ENCODE data around the gene LYZL2. TPM values are rescaled to one million over a fixed set of nuclear protein-coding genes. Genes with fewer than 3 reads are reported as not detected.
"Not testable (repeated sequence)": the region's sequence is repeated elsewhere in the genome, so short reads cannot be mapped to it uniquely, and the experiment has no call there.

The LYZL2 gene
- total and polyA plus RNA-seq, 2 donors, result not detected

GRCh38 chr10:30651470-30652397, 22.2 kb upstream of the LYZL2 start:
- H3K4me1 ChIP-seq (ENCODE audit: insufficient read depth); DNase-seq (ENCODE audit: extremely low spot score); H3K36me3 ChIP-seq (ENCODE audit: insufficient read depth); H3K27ac ChIP-seq (ENCODE audit: low read depth); H3K4me3 ChIP-seq (ENCODE audit: low read depth, low read length): not testable (repeated sequence)
- 76% methylated on average over 9 of the region's 10 CpGs for WGBS

DNA sequence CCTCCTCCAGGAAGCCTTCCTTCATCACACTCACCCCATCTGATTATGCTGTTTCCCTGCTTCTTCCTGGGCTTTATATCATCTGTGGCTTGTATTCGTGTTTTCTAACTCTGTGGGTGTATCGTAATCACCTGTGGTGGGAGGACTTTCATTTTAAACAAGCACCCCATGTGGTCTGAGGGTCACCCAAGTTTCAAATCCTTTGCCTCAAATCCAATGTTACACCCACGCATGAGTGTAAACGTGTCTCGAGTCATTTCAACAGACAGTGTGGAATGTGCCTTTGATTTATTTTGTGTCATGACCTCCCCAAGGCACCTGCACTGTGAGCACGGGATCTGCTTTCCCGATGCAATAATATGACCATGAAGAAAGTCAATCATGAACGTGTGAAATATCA, 17.5 kb upstream of the LYZL2 start:
- Histone ChIP-seq H3K4me1 (ENCODE audit: insufficient read depth) (no peaks in the 10 kb centered on the region), H3K36me3 (ENCODE audit: insufficient read depth) (no peaks in the 10 kb centered on the region), H3K4me3 (ENCODE audit: low read depth, low read length) (no peak overlapping the region), H3K27ac (ENCODE audit: low read depth) (no peak overlapping the region)
- 72% methylated on average over 8 of the region's 8 CpGs for WGBS
- DNase-seq (ENCODE audit: extremely low spot score), result no peak

GRCh38 chr10:30645340-30645827, 15.8 kb upstream of the LYZL2 start:
- Histone ChIP-seq H3K27ac (ENCODE audit: low read depth) (no peak overlapping the region), H3K4me3 (ENCODE audit: low read depth, low read length) (no peak overlapping the region), H3K36me3 (ENCODE audit: insufficient read depth) (no peaks in the 10 kb centered on the region), H3K4me1 (ENCODE audit: insufficient read depth) (no peaks in the 10 kb centered on the region)
- no peak for DNase-seq (ENCODE audit: extremely low spot score)
- 10% methylated on average over 15 of the region's 15 CpGs for WGBS

GRCh38 chr10:30644408-30644861, 14.9 kb upstream of the LYZL2 start:
- H3K4me1 ChIP-seq (ENCODE audit: insufficient read depth); H3K4me3 ChIP-seq (ENCODE audit: low read depth, low read length); DNase-seq (ENCODE audit: extremely low spot score); H3K27ac ChIP-seq (ENCODE audit: low read depth); H3K36me3 ChIP-seq (ENCODE audit: insufficient read depth): not testable (repeated sequence)
- WGBS, result 54% methylated on average over 5 of the region's 5 CpGs

DNA sequence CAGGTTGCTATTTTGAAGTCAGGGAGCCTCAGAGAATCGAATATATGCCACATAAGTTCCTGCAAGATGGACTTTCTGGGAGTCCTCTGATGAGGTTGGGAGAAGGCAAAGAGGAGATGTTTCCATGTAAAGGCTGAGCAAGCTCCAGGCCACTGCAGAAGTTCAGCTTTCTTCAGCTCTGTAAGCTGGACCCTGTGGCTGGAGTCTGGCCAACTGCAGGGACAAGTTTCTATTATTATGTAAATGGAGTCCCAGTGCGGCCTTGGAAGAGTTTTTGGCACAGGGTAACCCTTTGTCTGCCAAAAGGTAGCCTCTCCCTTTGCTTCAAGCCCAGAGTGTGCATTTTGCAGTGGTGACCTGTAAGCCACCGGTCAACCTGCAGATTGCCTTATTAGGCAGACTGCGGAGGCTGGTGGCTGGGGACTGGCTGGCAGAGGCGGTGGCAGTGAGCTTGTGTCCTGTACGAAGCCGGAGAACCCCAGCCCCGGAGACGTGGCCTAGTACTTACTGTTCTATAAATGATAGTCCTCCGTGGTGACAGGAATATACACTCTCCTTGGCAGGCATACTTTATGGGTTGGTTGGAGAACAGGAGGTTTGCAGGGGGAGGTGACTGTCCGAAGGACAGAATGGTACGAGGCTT, 14.1 kb upstream of the LYZL2 start:
- not testable (repeated sequence) for H3K4me3 ChIP-seq (ENCODE audit: low read depth, low read length); DNase-seq (ENCODE audit: extremely low spot score); H3K36me3 ChIP-seq (ENCODE audit: insufficient read depth); H3K27ac ChIP-seq (ENCODE audit: low read depth); H3K4me1 ChIP-seq (ENCODE audit: insufficient read depth)
- WGBS, result 42% methylated on average over 12 of the region's 12 CpGs

DNA sequence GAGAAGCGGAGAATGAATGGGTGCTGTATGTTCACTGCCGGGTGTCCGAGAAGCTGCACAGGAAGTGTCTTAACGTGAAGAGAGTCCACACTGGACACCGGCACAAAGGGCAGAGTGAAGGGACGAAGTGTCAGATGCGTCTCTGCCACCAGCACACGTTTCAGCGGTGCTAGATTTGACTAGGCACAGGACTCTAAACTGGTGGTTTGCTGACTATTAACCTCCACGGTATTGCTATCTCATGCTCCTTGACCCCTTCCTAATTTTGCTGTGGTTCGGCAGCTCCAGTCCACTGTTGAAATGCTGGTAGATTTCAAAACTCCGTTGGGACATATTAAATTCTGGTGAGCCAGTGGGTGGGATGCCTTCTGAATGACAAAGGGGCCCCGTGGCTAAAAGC, 13.3 kb upstream of the LYZL2 start:
- not testable (repeated sequence) for H3K4me3 ChIP-seq (ENCODE audit: low read depth, low read length); DNase-seq (ENCODE audit: extremely low spot score); H3K27ac ChIP-seq (ENCODE audit: low read depth); H3K4me1 ChIP-seq (ENCODE audit: insufficient read depth); H3K36me3 ChIP-seq (ENCODE audit: insufficient read depth)
- WGBS, result 73% methylated on average over 10 of the region's 13 CpGs

GRCh38 chr10:30639946-30640786, 10.6 kb upstream of the LYZL2 start:
- no peak for DNase-seq (ENCODE audit: extremely low spot score)
- Histone ChIP-seq H3K27ac (ENCODE audit: low read depth) (no peak overlapping the region), H3K36me3 (ENCODE audit: insufficient read depth) (no peaks in the 10 kb centered on the region), H3K4me1 (ENCODE audit: insufficient read depth) (no peaks in the 10 kb centered on the region), H3K4me3 (ENCODE audit: low read depth, low read length) (no peak overlapping the region)
- 44% methylated on average over 6 of the region's 6 CpGs for WGBS

DNA sequence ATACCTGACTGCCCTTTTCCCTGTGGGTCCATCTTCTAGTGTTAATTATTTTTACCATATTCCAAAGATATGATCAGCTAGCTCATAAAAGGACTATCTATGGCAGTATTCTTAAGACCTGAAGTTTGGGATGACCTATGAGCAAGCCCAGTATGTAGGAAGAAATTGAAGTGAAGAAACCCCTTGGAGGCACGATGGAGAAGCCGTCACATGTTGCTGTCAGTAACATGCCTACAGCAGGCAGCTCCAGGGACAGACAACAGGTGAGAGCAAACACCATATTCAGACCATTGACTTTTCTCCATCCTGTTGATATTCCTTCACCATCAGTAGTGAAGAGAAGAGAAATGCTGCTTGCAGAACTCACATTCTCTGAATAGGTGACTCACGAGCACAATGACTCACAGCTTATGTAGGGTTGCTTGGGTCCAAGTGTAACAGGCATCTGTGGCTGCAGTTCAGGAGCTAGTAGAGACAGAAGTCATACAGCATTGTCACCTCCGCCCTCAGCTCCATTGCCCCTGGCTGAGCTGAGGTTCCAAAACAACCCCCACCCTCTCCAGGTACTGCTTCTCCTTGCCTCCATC, 8.4 kb upstream of the LYZL2 start:
- Histone ChIP-seq H3K4me3 (ENCODE audit: low read depth, low read length) (no peak overlapping the region), H3K36me3 (ENCODE audit: insufficient read depth) (no peaks in the 10 kb centered on the region), H3K27ac (ENCODE audit: low read depth) (no peak overlapping the region), H3K4me1 (ENCODE audit: insufficient read depth) (no peaks in the 10 kb centered on the region)
- DNase-seq (ENCODE audit: extremely low spot score), result no peak
- 84% methylated on average over 4 of the region's 4 CpGs for WGBS

DNA sequence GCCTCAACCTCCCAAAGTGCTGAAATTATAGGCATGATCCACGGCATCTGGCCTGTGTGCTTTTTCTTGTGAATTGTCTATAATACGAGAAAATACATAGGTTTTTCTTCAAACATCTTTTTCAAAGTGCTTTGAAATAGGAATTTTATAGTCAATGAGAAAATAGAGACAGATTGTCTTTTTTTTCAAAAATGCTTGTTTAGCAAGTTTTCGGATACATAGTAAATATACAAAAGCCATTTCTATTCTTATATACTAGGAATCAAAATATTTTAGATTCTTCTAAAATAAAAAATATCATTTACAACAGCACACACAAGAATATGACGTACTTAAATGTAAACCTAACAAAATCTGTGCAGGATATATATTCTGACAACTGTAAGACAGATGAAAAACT, 1.6 kb upstream of the LYZL2 start:
- WGBS, result 80% methylated on average over 4 of the region's 4 CpGs
- no peaks in the 10 kb centered on the region for H3K4me1 ChIP-seq (ENCODE audit: insufficient read depth)
- no peak for DNase-seq (ENCODE audit: extremely low spot score)
- H3K36me3 ChIP-seq (ENCODE audit: insufficient read depth), result no peaks in the 10 kb centered on the region
- no peak overlapping the region for H3K4me3 ChIP-seq (ENCODE audit: low read depth, low read length)
- no peak overlapping the region for H3K27ac ChIP-seq (ENCODE audit: low read depth)

GRCh38 chr10:30630571-30630970, 1.0 kb upstream of the LYZL2 start:
- Histone ChIP-seq H3K4me3 (ENCODE audit: low read depth, low read length) (no peak overlapping the region), H3K36me3 (ENCODE audit: insufficient read depth) (no peaks in the 10 kb centered on the region), H3K4me1 (ENCODE audit: insufficient read depth) (no peaks in the 10 kb centered on the region), H3K27ac (ENCODE audit: low read depth) (no peak overlapping the region)
- no peak for DNase-seq (ENCODE audit: extremely low spot score)
- WGBS, result 83% methylated on average over 2 of the region's 2 CpGs

DNA sequence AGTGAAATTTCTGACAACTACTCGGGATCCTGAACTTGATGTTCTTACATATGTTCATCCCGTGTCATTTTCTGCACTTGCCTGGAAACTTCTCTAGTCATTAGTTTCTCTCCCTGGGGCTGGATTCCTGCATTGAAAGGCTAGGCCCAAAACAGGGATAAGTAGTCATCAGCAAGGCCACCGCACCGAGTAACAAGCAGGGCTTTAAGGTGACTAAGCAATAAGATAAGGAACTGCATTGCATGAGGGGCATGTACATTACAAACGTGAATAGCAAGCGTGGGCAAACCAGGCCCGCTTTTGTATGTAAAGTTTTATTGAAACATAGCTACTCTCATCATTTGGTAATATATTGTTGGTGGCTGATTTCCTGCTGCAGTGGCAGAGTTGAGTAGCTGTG, 977 bp downstream of the LYZL2 start:
- DNase-seq (ENCODE audit: extremely low spot score); H3K27ac ChIP-seq (ENCODE audit: low read depth); H3K4me1 ChIP-seq (ENCODE audit: insufficient read depth); H3K36me3 ChIP-seq (ENCODE audit: insufficient read depth); H3K4me3 ChIP-seq (ENCODE audit: low read depth, low read length): not testable (repeated sequence)
- 93% methylated on average over 7 of the region's 7 CpGs for WGBS

DNA sequence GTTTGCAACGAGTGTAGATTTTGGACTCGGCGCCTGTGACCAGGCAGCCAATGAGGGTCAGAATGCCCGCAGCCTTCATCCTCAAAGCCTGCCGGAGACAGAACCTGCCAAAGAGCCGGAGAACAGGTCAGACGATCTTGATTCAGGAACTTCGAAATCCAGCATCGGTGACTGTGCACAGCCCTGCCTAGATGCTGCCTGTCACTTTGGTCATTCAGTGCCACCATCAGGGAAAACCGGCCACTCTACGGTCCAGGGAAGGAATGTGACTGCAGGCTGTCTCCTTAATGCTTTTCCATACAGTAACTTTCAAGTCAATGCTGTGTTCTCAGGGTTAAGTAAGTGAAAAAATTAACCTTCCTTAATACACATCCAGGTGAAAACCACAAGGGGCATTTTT, 2.7 kb downstream of the LYZL2 start:
- not testable (repeated sequence) for H3K36me3 ChIP-seq (ENCODE audit: insufficient read depth); H3K4me3 ChIP-seq (ENCODE audit: low read depth, low read length); H3K27ac ChIP-seq (ENCODE audit: low read depth); DNase-seq (ENCODE audit: extremely low spot score); H3K4me1 ChIP-seq (ENCODE audit: insufficient read depth)
- WGBS, result 84% methylated on average over 10 of the region's 11 CpGs

- not testable (repeated sequence) for H3K4me1 ChIP-seq (ENCODE audit: insufficient read depth); H3K36me3 ChIP-seq (ENCODE audit: insufficient read depth); H3K27ac ChIP-seq (ENCODE audit: low read depth); H3K4me3 ChIP-seq (ENCODE audit: low read depth, low read length); DNase-seq (ENCODE audit: extremely low spot score)
- 91% methylated on average over 7 of the region's 7 CpGs for WGBS
Observed at GRCh38 chr10:30626196-30626595, 3.4 kb downstream of the LYZL2 start.
